Mesendoderm (in vitro differentiated cells): Measurements from ENCODE around the gene CNOT4.
"Not testable (repeated sequence)": the region's sequence is repeated elsewhere in the genome, so short reads cannot be mapped to it uniquely, and the experiment has no call there.

Experiments used
- DNase-seq: peaks from one replicate; pipeline ENCODE4 v3.0.0; 2013
- H2AK5ac ChIP-seq: 2 replicates; pipeline ENCODE4 v1.6.1; 2013; ENCODE audit warnings: low read length, inconsistent platforms
- H2BK120ac ChIP-seq: 2 replicates; pipeline ENCODE4 v1.6.1; 2013; ENCODE audit warnings: low read depth, mild to moderate bottlenecking, low read length, moderate library complexity, mixed read lengths
- H2BK15ac ChIP-seq: replicated peaks from 2 replicates; pipeline ENCODE4 v1.6.1; 2013; ENCODE audit warnings: low read depth, mild to moderate bottlenecking, moderate library complexity
- H2BK5ac ChIP-seq: 2 replicates; pipeline ENCODE4 v1.6.1; 2013; ENCODE audit warnings: low read length, inconsistent platforms
- H3K18ac ChIP-seq: 2 replicates; pipeline ENCODE4 v1.6.1; 2013; ENCODE audit warnings: mild to moderate bottlenecking, low read length, mixed read lengths
- H3K23ac ChIP-seq: one replicate; pipeline ENCODE4 v1.6.1; 2013; ENCODE audit warnings: low read length
- H3K27ac ChIP-seq: 2 replicates; pipeline ENCODE4 v1.5.1; 2013; ENCODE audit warnings: low read depth, mild to moderate bottlenecking, inconsistent platforms, low read length, moderate library complexity
- H3K27me3 ChIP-seq: 2 replicates; pipeline ENCODE4 v1.6.1; 2013; ENCODE audit warnings: low read length, control low read depth, mild to moderate bottlenecking, inconsistent platforms; ENCODE audit not compliant: insufficient read depth, poor library complexity
- H3K36me3 ChIP-seq: 2 replicates; pipeline ENCODE4 v1.6.1; 2013; ENCODE audit warnings: low read length, inconsistent platforms; ENCODE audit not compliant: control insufficient read depth, insufficient read depth
- H3K4ac ChIP-seq: one replicate; pipeline ENCODE4 v1.6.1; 2013; ENCODE audit warnings: low read depth, mild to moderate bottlenecking, low read length, moderate library complexity
- H3K4me1 ChIP-seq: 2 replicates; pipeline ENCODE4 v1.6.1; 2013; ENCODE audit warnings: low read depth, low read length, inconsistent platforms; ENCODE audit not compliant: control insufficient read depth
- H3K4me2 ChIP-seq: 2 replicates; pipeline ENCODE4 v1.6.1; 2013; ENCODE audit warnings: low read length
- H3K4me3 ChIP-seq: 2 replicates; pipeline ENCODE4 v1.5.1; 2013; ENCODE audit warnings: mild to moderate bottlenecking, low read length
- H3K56ac ChIP-seq: one replicate; pipeline ENCODE4 v1.6.1; 2013; ENCODE audit warnings: low read length
- H3K79me1 ChIP-seq: 2 replicates; pipeline ENCODE4 v1.6.1; 2013; ENCODE audit warnings: low read length, inconsistent platforms
- H3K79me2 ChIP-seq: 2 replicates; pipeline ENCODE4 v1.6.1; 2013; ENCODE audit warnings: mild to moderate bottlenecking, low read length; ENCODE audit not compliant: control insufficient read depth, insufficient read depth
- H3K9ac ChIP-seq: 2 replicates; pipeline ENCODE4 v1.6.1; 2013; ENCODE audit warnings: low read length, inconsistent platforms
- H4K5ac ChIP-seq: one replicate; pipeline ENCODE4 v1.6.1; 2013; ENCODE audit warnings: low read length
- H4K8ac ChIP-seq: one replicate; pipeline ENCODE4 v1.6.1; 2013; ENCODE audit warnings: low read depth, mild to moderate bottlenecking, control low read depth, low read length, moderate library complexity
- WGBS: extraction: QIAGEN DNeasy Blood & Tissue Kit; methylation state at CpG from one replicate; pipeline ENCODE4 v1.1.7; 2013; ENCODE audit warnings: low lambda C conversion rate, missing lambda C conversion rate; ENCODE audit not compliant: insufficient coverage; ENCODE audit errors: extremely low coverage; 5-methylcytosine and 5-hydroxymethylcytosine counted together

CNOT4 gene

GRCh38 chr7:135480966-135481597 lies 28.8 kb downstream of the CNOT4 start:
- no peak overlapping the region for H2BK120ac ChIP-seq
- no peak overlapping the region for H3K18ac ChIP-seq
- no peaks in the 10 kb centered on the region for H3K27me3 ChIP-seq
- H3K36me3 ChIP-seq = no peaks in the 10 kb centered on the region
- no peak overlapping the region for H2BK5ac ChIP-seq
- no peak overlapping the region for H3K4me2 ChIP-seq
- H3K4ac ChIP-seq = no peak overlapping the region
- H3K23ac ChIP-seq = no peak overlapping the region
- WGBS = no CpG with 5 or more reads among the region's 3 CpGs
- H3K79me1 ChIP-seq = peaks cover 2% of the 10 kb centered on the region
- no peak overlapping the region for H2AK5ac ChIP-seq
- no peak overlapping the region for H2BK15ac ChIP-seq
- no peak overlapping the region for H4K5ac ChIP-seq
- no peak overlapping the region for H3K27ac ChIP-seq
- H3K9ac ChIP-seq = no peak overlapping the region
- H3K4me3 ChIP-seq = no peak overlapping the region
- no peak overlapping the region for H3K56ac ChIP-seq
- H4K8ac ChIP-seq = no peak overlapping the region
- no peaks in the 10 kb centered on the region for H3K4me1 ChIP-seq
- H3K79me2 ChIP-seq = peaks cover 8% of the 10 kb centered on the region
- no peak for DNase-seq

GRCh38 chr7:135475521-135475920 lies 34.4 kb downstream of the CNOT4 start:
- Histone ChIP-seq H4K5ac (no peak overlapping the region), H3K18ac (no peak overlapping the region)
- WGBS = no CpG with 5 or more reads among the region's 4 CpGs

GRCh38 chr7:135469705-135470104 lies 40.2 kb downstream of the CNOT4 start:
- not testable (repeated sequence) for H3K27me3 ChIP-seq, H3K4me2 ChIP-seq, H2BK15ac ChIP-seq, H3K4me3 ChIP-seq, H3K79me2 ChIP-seq, H3K27ac ChIP-seq, H3K9ac ChIP-seq, H3K4me1 ChIP-seq, H2AK5ac ChIP-seq, H3K56ac ChIP-seq, H3K36me3 ChIP-seq, DNase-seq, H3K23ac ChIP-seq, H4K8ac ChIP-seq, H2BK120ac ChIP-seq, H3K18ac ChIP-seq, H3K4ac ChIP-seq, H3K79me1 ChIP-seq, H4K5ac ChIP-seq, H2BK5ac ChIP-seq
- no CpG with 5 or more reads among the region's 4 CpGs for WGBS

More at GRCh38 chr7:135475521-135475920, 34.4 kb downstream of the CNOT4 start:
- Histone ChIP-seq H2BK5ac (no peak overlapping the region), H3K36me3 (no peaks in the 10 kb centered on the region), H3K27ac (no peak overlapping the region), H3K4me3 (no peak overlapping the region), H4K8ac (no peak overlapping the region), H2AK5ac (no peak overlapping the region), H3K23ac (no peak overlapping the region), H3K4ac (no peak overlapping the region), H3K4me2 (no peak overlapping the region), H3K56ac (no peak overlapping the region), H3K4me1 (no peaks in the 10 kb centered on the region), H3K9ac (no peak overlapping the region), H3K79me2 (no peaks in the 10 kb centered on the region), H3K27me3 (no peaks in the 10 kb centered on the region), H2BK15ac (no peak overlapping the region), H2BK120ac (no peak overlapping the region), H3K79me1 (peaks cover 2% of the 10 kb centered on the region)
- DNase-seq = no peak

DNA sequence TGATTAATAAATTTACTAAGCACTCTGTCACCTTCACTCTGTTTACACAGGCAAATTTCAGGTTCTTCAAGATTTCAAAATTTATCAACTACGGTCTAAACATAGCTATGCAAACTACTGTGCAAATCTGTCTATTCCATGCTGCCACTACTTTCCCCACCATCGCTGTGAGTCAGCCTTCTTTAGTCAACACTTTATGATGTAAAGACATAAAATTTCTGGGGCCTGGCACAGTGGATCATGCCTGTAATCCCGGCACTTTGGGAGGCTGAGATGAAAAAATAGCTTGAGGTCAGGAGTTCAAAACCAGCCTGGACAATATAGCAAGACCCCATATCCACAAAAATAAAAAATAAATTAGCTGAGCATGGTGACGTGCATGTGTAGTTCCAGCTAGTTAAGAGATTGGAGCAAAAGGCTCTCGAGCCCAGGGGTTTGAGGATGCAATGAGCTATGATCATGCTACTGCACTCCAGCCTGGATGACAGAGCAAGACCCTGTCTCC lies 42.6 kb downstream of the CNOT4 start:
- Histone ChIP-seq H2BK15ac (no peak overlapping the region), H2AK5ac (no peak overlapping the region), H3K4me2 (no peak overlapping the region), H3K27ac (no peak overlapping the region), H3K18ac (no peak overlapping the region), H3K36me3 (no peaks in the 10 kb centered on the region), H3K9ac (no peak overlapping the region), H4K8ac (no peak overlapping the region), H2BK5ac (no peak overlapping the region), H3K4me3 (no peak overlapping the region), H3K79me1 (peaks cover 6% of the 10 kb centered on the region), H3K27me3 (no peaks in the 10 kb centered on the region), H3K79me2 (no peaks in the 10 kb centered on the region), H3K23ac (no peak overlapping the region), H4K5ac (no peak overlapping the region), H3K4ac (no peak overlapping the region), H3K4me1 (no peaks in the 10 kb centered on the region), H2BK120ac (no peak overlapping the region), H3K56ac (no peak overlapping the region)
- no peak for DNase-seq
- no CpG with 5 or more reads among the region's 5 CpGs for WGBS

GRCh38 chr7:135466442-135467206 lies 43.3 kb downstream of the CNOT4 start:
- H3K4me2 ChIP-seq = no peak overlapping the region
- no peak overlapping the region for H2BK15ac ChIP-seq
- no peak overlapping the region for H3K9ac ChIP-seq
- no peaks in the 10 kb centered on the region for H3K36me3 ChIP-seq
- no peak for DNase-seq
- H3K4me1 ChIP-seq = no peaks in the 10 kb centered on the region
- H3K23ac ChIP-seq = no peak overlapping the region
- no peaks in the 10 kb centered on the region for H3K27me3 ChIP-seq
- H3K4me3 ChIP-seq = no peak overlapping the region
- no peak overlapping the region for H2BK5ac ChIP-seq
- H3K79me1 ChIP-seq = peaks cover 6% of the 10 kb centered on the region
- H3K27ac ChIP-seq = no peak overlapping the region
- no peak overlapping the region for H4K5ac ChIP-seq
- H4K8ac ChIP-seq = no peak overlapping the region
- no peak overlapping the region for H3K18ac ChIP-seq
- WGBS = no CpG with 5 or more reads among the region's 3 CpGs
- no peak overlapping the region for H2AK5ac ChIP-seq
- no peak overlapping the region for H2BK120ac ChIP-seq
- no peak overlapping the region for H3K4ac ChIP-seq
- H3K56ac ChIP-seq = no peak overlapping the region
- no peaks in the 10 kb centered on the region for H3K79me2 ChIP-seq
